Sigmoid colon (tissue), 4 donors: ENCODE measurements around the gene NLRP1.

Experiments
- EP300 ChIP-seq, 4 donors: sonication (generic); formaldehyde crosslinking; IDR thresholded peaks; one replicate each; pipeline ENCODE4 v1.6.1; 2017; ENCODE audit warnings: antibody characterized with exemption in 4 of 4
- POLR2A ChIP-seq, 2 donors: fragments of 450-650 bp; IDR thresholded peaks; one replicate each; pipeline ENCODE4 v1.6.1; 2016; ENCODE audit warnings: antibody characterized with exemption in 2 of 2, mild to moderate bottlenecking in 2 of 2, moderate library complexity in 2 of 2
- POLR2AphosphoS5 ChIP-seq, 4 donors: sonication (generic); formaldehyde crosslinking; IDR thresholded peaks; one replicate each; pipeline ENCODE4 v1.6.1; 2017; ENCODE audit warnings: antibody characterized with exemption in 4 of 4
- TF ChIP-seq, protein P1 (sequence below), 4 experiments: fragments of 450-650 bp in 3 of 4; fragments of 200-600 bp in 1 of 4; IDR thresholded peaks; one replicate each; pipeline ENCODE4 v1.5.1; 2016 to 2019; ENCODE audit warnings: antibody characterized with exemption in 4 of 4, mild to moderate bottlenecking in 3 of 4, moderate library complexity in 2 of 4

DNA sequence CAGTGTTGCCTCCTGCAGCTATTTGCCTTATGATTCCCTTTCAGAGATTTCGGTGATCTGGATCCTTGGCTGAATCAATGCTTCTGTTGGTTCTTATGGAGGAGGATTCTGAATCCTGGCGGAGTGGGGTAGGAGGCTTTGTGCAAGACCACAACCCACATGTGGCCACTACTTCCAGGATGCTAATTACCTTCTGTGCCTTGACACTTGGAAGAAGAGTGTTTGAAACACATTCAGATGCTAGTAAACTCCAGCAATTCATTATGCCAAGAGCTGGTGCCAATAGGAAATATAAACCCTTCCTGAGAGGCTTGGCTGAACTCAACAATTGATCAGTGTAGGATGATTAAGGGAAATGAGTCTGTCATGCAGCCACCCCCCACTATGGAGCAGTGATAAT, 12.1 kb upstream of the NLRP1 start:
- TF ChIP-seq POLR2AphosphoS5 (IDR thresholded peaks at IDR 0.05): no peak
- TF ChIP-seq, protein P1, sequence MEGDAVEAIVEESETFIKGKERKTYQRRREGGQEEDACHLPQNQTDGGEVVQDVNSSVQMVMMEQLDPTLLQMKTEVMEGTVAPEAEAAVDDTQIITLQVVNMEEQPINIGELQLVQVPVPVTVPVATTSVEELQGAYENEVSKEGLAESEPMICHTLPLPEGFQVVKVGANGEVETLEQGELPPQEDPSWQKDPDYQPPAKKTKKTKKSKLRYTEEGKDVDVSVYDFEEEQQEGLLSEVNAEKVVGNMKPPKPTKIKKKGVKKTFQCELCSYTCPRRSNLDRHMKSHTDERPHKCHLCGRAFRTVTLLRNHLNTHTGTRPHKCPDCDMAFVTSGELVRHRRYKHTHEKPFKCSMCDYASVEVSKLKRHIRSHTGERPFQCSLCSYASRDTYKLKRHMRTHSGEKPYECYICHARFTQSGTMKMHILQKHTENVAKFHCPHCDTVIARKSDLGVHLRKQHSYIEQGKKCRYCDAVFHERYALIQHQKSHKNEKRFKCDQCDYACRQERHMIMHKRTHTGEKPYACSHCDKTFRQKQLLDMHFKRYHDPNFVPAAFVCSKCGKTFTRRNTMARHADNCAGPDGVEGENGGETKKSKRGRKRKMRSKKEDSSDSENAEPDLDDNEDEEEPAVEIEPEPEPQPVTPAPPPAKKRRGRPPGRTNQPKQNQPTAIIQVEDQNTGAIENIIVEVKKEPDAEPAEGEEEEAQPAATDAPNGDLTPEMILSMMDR (IDR thresholded peaks at IDR 0.05): no peak
- no peak for TF ChIP-seq EP300 (IDR thresholded peaks at IDR 0.05)
- no peak for TF ChIP-seq POLR2A (IDR thresholded peaks at IDR 0.05)
